HG02610 (cell line): Measurements from ENCODE around the gene EFNA4.

Source experiments
- ATAC-seq: cut with Tn5 transposase; IDR thresholded peaks from one replicate; pipeline ENCODE4 v1.9.1; 2021; ENCODE audit warnings: mild to moderate bottlenecking, moderate library complexity; ENCODE audit not compliant: unreplicated experiment

The EFNA4 gene

GRCh38 chr1:155072531-155073289, 9.2 kb downstream of the EFNA4 start:
- no peak for ATAC-seq

- no peak for ATAC-seq
Measured at GRCh38 chr1:155073377-155074242, 10.1 kb downstream of the EFNA4 start.

GRCh38 chr1:155075535-155075934, 12.0 kb downstream of the EFNA4 start:
- no peak for ATAC-seq

DNA sequence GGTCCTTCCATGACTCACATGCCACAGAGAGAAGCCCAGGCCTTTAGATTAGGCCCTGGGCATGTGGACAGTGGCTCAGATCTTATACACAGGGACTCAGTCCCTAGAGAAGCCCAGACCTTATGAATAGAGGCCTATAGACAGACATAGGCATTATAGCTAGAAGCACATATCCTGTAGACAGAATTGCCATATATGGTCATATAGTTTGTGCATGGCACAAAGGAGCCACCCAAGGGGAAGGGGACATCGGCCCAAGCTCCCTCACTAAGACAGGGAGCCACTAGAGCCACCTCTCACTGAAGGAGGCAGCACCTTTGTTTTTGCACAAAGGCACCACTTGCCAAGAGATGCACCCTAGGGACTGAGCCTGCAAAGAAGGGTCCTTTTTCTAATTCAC, 12.8 kb downstream of the EFNA4 start:
- ATAC-seq, result no peak

GRCh38 chr1:155077346-155077745, 13.8 kb downstream of the EFNA4 start:
- no peak for ATAC-seq

DNA sequence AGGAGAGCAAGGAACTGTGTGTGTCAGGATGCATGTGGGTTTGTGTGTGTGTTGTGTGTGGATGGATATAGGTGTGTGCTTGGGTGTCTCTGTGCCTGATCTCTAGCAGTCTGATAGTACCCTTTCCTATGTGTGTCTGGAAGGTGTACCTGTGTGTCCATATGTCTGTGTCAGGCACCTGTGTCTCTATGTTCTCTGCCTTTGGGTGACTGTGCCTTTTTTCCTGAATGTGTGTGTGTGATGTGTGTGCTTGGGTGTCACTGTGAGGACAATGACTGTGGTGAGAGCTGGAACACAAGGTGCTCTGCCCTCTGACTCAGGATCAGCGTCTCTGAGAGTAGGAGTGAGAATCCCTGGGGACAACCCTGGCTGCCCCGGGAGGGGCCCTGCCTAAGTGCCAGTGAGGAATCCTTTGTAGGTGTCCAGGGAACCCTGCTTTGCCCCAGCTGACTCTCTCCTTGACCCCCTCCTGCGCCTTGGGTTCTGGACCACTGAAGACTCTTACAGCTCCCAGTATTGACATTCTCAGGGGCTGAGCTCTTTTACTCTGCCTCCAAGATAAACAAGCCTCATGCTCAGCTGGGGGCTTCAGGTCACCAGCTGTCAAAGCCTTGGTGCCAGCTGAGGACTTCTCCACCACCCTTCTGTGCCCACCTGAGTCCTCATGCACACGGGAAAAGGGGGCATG, 14.4 kb downstream of the EFNA4 start:
- ATAC-seq, result no peak

GRCh38 chr1:155078469-155079209, 15.1 kb downstream of the EFNA4 start, which contains the start of gene EFNA3:
Gene EFNA3, plus strand, starts transcription at chr1:155078837. Its CDS starts 105 bp downstream, at chr1:155078942.
- ATAC-seq, result no peak

DNA sequence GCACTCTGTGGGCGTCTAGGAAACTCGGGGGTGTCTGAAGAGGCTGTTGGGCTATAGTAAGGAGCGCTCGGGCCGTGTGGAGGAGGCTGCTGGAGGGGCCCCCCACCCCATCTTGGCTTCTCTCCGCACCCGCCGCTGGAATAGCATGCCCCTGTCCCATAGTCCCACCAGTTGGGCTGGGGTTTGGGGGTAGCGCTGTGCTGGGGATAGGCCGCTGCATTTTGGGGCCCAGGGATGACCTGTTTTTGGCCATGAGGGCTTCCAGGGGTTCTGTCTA, 15.6 kb downstream of the EFNA4 start:
- no peak for ATAC-seq

DNA sequence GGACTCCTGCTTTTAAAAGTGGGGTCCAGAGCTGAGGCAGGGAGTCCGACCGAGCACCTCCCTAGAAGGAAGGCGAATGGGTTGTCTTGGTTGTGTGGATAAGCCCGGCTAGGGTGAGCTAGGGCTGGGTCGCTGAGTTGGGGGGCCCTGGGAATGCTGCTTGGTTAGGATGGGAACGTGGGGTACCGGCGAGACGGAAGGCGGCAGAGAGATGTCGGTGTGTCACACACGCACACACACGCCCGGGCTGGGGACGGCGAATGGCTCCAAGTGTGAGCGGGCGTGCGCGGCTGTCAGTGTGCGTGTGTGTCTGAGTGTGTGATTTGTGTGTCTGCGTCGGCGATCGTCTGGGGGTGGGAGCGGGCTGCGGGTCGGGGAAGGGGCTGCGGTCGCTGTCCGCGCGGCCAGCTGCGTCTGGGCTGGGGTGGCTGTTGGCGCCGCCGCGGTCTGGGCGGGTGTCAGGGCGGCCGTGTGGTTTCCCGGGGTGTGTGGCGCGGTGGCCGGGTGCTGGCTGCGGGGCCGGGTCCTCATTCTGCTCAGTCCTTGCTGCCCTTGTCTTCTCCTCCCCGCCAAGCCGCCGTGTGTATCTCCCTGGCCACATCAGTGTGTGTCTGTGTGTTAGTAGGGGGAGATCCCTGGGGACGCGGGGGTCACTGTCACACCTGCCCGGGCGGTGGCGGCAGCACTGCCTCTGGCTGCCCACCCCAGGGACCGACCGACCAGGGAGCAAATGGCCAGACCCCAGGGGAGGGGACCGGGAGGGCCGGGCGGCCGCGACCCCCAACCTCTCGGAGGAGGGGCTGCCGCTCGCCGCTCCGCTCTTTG, 16.2 kb downstream of the EFNA4 start:
- no peak for ATAC-seq

- no peak for ATAC-seq
Measured at GRCh38 chr1:155080312-155081228, 17.0 kb downstream of the EFNA4 start.

DNA sequence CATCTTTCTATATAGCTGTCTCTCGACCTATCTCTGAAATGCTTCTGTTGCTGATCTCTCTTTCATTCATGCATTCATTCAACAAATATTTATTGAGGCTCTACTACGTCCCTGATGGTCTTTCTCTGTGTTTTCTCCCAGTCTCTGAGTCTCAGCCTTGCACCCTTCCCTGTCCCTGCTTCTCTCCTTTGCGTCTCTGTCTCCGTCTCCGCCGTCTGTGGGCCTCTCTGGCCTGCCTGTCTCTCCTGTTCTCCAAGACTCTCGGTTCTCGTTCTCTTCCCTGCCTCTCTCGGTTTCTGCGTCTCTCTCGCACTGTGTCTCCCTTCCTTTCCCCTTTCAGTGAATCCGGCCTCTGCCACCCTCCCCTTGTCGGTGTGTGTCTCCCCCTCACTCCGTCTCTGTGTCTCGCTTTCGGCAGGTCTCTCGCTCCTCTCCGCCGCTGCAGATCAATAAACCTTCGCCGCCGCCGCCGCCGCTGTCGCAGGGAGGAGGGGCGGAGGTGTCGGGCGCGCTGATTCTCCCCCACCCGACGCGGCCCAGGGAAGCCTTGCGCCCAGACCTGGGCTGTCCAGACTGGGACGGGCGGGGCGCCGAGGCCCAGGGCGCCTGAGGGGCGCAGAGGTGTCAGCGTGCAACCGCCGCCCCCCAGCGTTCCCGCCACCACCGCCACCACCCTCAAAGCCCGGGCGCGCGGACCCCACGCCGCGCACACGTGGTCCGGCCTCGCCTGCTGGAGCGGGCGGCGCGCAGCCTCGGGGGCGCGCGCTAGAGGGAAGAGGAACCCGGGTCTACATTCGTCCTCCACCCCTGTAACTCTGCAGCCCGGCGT, 18.1 kb downstream of the EFNA4 start:
- no peak for ATAC-seq

- no peak for ATAC-seq
Measured at GRCh38 chr1:155082301-155083051, 18.9 kb downstream of the EFNA4 start.

DNA sequence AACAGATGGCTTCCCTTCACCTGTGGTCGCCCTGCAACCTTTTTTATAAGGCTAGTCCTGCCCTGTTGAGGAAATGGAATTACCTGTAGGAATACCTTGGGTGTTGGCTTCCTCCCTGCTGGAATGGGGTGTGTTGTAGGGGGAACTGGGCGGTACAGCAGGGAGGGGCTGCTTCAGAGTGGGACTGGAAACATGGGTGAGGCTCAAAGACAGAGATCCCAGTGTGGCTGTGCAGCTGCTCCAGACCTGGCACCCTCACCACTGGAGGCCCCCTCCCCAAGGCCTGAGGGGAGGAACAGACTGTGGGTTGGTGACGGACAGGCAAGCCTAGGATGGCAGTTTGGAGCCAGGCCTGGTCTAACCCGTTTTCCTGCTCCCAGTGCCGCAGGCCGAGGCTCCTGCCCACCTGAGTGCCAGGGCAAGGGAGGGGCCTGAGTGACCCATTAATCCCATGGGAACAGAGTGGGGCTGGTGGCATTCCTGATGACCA, 19.6 kb downstream of the EFNA4 start:
- no peak for ATAC-seq

GRCh38 chr1:155083865-155084721, 20.6 kb downstream of the EFNA4 start:
- ATAC-seq, result peak; percentile 1

DNA sequence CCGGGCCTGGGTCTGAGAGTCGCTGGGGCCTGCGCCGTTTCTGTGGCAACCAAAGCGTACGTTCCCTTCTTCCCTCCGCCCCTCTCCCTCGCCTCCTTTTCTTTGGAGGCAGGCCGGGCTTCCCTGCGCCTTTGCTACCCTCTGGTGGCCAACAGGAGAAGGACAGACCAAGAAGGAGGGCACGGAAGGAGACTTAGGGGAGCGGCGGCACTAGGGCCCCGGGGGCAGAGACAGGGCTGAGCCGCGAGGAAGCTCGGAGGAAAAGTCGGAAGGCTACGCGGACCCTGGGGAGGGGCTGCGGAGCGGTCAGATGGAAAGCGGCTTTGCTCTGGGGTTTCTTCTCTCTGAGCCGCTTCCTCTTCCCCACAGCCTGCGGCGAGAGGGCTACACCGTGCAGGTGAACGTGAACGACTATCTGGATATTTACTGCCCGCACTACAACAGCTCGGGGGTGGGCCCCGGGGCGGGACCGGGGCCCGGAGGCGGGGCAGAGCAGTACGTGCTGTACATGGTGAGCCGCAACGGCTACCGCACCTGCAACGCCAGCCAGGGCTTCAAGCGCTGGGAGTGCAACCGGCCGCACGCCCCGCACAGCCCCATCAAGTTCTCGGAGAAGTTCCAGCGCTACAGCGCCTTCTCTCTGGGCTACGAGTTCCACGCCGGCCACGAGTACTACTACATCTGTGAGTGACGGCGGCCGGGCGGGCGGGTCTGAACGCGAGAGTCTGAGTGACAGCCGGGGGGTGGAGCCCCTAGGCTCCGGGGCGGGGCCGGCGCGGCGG, 21.4 kb downstream of the EFNA4 start:
- ATAC-seq, result peak; percentile 80
